Calu3 (cell line): ENCODE measurements around the gene MYOF. TPM values are rescaled to one million over a fixed set of nuclear protein-coding genes. Genes with fewer than 3 reads are reported as not detected.
"Not testable (repeated sequence)": the region's sequence is repeated elsewhere in the genome, so short reads cannot be mapped to it uniquely, and the experiment has no call there.

Experiments
- BruUV-seq: library from RNA; stranded (reverse); fragments of 400-500 nt; replicated peaks from 2 replicates; lab custom pipeline; 2021; lab: Mats Ljungman, UMichigan
- CTCF ChIA-PET: fragments of 300-600 bp; sonication (Branson Sonifier 250); formaldehyde crosslinking; loops from one replicate; lab custom pipeline; 2022; ENCODE audit warnings: antibody characterized with exemption; lab: Charles Lee
- DNase-seq: peaks from one replicate; pipeline ENCODE4 v3.0.0; 2022
- H3K27ac Mint-ChIP-seq: one replicate; pipeline ENCODE4 v1.8.0; 2022; ENCODE audit warnings: mixed read lengths; ENCODE audit not compliant: unreplicated experiment
- H3K27me3 Mint-ChIP-seq: one replicate; pipeline ENCODE4 v1.8.0; 2022; ENCODE audit warnings: mixed read lengths; ENCODE audit not compliant: unreplicated experiment
- H3K36me3 Mint-ChIP-seq: one replicate; pipeline ENCODE4 v1.8.0; 2022; ENCODE audit warnings: mild to moderate bottlenecking, moderate library complexity, mixed read lengths; ENCODE audit not compliant: insufficient read depth, unreplicated experiment
- H3K4me1 Mint-ChIP-seq: one replicate; pipeline ENCODE4 v1.8.0; 2022; ENCODE audit warnings: mild to moderate bottlenecking, low read depth, mixed read lengths; ENCODE audit not compliant: unreplicated experiment
- H3K4me3 Mint-ChIP-seq: one replicate; pipeline ENCODE4 v1.8.0; 2022; ENCODE audit warnings: mild to moderate bottlenecking, low read depth, moderate library complexity, mixed read lengths; ENCODE audit not compliant: unreplicated experiment
- H3K9me3 Mint-ChIP-seq: one replicate; pipeline ENCODE4 v1.8.0; 2022; ENCODE audit warnings: low read depth, mixed read lengths; ENCODE audit not compliant: unreplicated experiment
- CTCF ChIP-seq: fragments of 200-600 bp; IDR thresholded peaks from one replicate; pipeline ENCODE4 v1.8.0; 2022; ENCODE audit warnings: antibody characterized with exemption; ENCODE audit not compliant: unreplicated experiment
- intact Hi-C: fragments of 100-400 bp; cut with micrococcal nuclease; formaldehyde crosslinking; loops from one replicate; pipeline ENCODE4 v1.10.0; 2022; ENCODE audit not compliant: unreplicated experiment
- total RNA-seq: library from RNA; stranded (reverse); gene quantifications from 2 replicates; pipeline ENCODE4 v1.2.3, GENCODE V29; 2022

MYOF gene
- total RNA-seq, 1 experiment from 2014 or later: 474 TPM

GRCh38 chr10:93422118-93422517 is 60.0 kb downstream of the MYOF start:
- Mint-ChIP-seq H3K4me1 (peaks cover 53% of the 10 kb centered on the region), H3K4me3 (no peak overlapping the region), H3K27me3 (no peaks in the 10 kb centered on the region), H3K36me3 (peaks cover 96% of the 10 kb centered on the region), H3K27ac (no peak overlapping the region), H3K9me3 (no peaks in the 10 kb centered on the region)
- intact Hi-C loops: no loop called here
- no TSS peak for BruUV-seq
- TF ChIP-seq CTCF: no peak
- no peak for DNase-seq
- CTCF ChIA-PET: no interaction called here

GRCh38 chr10:93420944-93421825 is 60.9 kb downstream of the MYOF start:
- CTCF ChIA-PET: no interaction called here
- intact Hi-C loops: no loop called here
- Mint-ChIP-seq H3K27ac (no peak overlapping the region), H3K36me3 (peaks cover 91% of the 10 kb centered on the region), H3K27me3 (no peaks in the 10 kb centered on the region), H3K9me3 (no peaks in the 10 kb centered on the region), H3K4me3 (no peak overlapping the region), H3K4me1 (peaks cover 53% of the 10 kb centered on the region)
- BruUV-seq: no TSS peak
- TF ChIP-seq CTCF: no peak
- no peak for DNase-seq

- Mint-ChIP-seq H3K36me3 (peaks cover 92% of the 10 kb centered on the region), H3K4me1 (peaks cover 53% of the 10 kb centered on the region), H3K9me3 (no peaks in the 10 kb centered on the region), H3K4me3 (no peak overlapping the region), H3K27ac (no peak overlapping the region), H3K27me3 (no peaks in the 10 kb centered on the region)
- intact Hi-C loops: no loop called here
- no peak for DNase-seq
- CTCF ChIA-PET: no interaction called here
- TF ChIP-seq CTCF: no peak
- no TSS peak for BruUV-seq
Measured at GRCh38 chr10:93420091-93420490, 62.0 kb downstream of the MYOF start.

GRCh38 chr10:93419016-93419415 is 63.1 kb downstream of the MYOF start:
- DNase-seq, H3K27me3 Mint-ChIP-seq, H3K4me3 Mint-ChIP-seq, intact Hi-C loops, H3K9me3 Mint-ChIP-seq, H3K27ac Mint-ChIP-seq, BruUV-seq: not testable (repeated sequence)
- CTCF ChIA-PET: interaction anchor here (1.8 kb wide), 1 partner anchor 63 kb away, joined by 4 read pairs; the partner anchor contains the start of gene MYOF
- Mint-ChIP-seq H3K4me1 (peaks cover 47% of the 10 kb centered on the region), H3K36me3 (peaks cover 85% of the 10 kb centered on the region)

- BruUV-seq: no TSS peak
- no peaks in the 10 kb centered on the region for H3K9me3 Mint-ChIP-seq
- no peak overlapping the region for H3K4me3 Mint-ChIP-seq
- no peaks in the 10 kb centered on the region for H3K27me3 Mint-ChIP-seq
- peak overlapping the region; percentile 83 for H3K27ac Mint-ChIP-seq
- no peak for DNase-seq
- CTCF ChIA-PET: interaction anchor here (1.8 kb wide), 1 partner anchor 65 kb away, joined by 4 read pairs; the partner anchor contains the start of gene MYOF
- H3K4me1 Mint-ChIP-seq: peaks cover 47% of the 10 kb centered on the region
- intact Hi-C loops: no loop called here
- peaks cover 79% of the 10 kb centered on the region for H3K36me3 Mint-ChIP-seq
- TF ChIP-seq CTCF: no peak
Measured at GRCh38 chr10:93417921-93418320, 64.2 kb downstream of the MYOF start.
